ENCODE measurements around the gene PIGS.

The PIGS gene

GRCh38 chr17:28505986-28506665 lies 65.2 kb downstream of the PIGS start, which contains the start of gene FOXN1:
Gene FOXN1 (plus strand): TSS chr17:28506348. CDS start chr17:28523970, 17,622 bp downstream.
- DNase-seq = no peak

GRCh38 chr17:28503420-28503819 lies 67.9 kb downstream of the PIGS start:
- no peak for DNase-seq
